HG03097 (cell line): Measurements from ENCODE around the gene RGS3.
"Not testable (repeated sequence)": the region's sequence is repeated elsewhere in the genome, so short reads cannot be mapped to it uniquely, and the experiment has no call there.

Source experiments
- ATAC-seq: cut with Tn5 transposase; IDR thresholded peaks from one replicate; pipeline ENCODE4 v1.9.1; 2021; ENCODE audit not compliant: unreplicated experiment, low FRiP score

RGS3 gene

DNA sequence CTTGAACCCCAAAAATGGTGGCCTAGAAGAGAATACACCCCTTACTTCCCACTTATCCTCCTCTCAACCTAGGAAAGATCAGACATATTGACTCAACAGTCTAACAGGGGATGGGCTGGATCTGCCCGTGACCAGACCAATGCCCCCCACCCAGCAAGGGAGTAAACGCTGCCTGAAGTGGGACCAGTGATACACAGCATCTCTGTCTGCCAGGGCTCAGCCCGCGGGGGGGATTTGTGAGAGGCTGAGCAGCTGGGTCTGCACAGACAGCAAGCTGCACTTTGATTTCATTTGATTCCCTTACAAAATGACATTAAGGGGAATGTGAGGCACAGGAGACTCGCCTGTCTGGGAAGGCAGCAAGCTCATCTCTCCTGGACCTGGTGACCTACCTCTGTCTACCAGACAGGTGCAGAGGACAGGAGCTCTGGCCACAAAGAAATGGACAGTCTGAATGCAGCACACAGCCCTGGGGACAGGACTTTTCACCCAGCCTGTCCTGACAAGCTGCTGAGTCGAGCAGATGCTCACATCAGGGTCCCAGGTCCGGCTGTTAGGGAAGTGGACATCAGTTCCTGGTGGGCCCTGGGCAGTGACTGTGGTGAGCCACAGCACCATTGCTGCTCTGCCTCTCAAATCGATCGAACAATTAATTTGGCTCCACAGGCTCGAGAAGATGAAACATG, 79.9 kb downstream of the RGS3 start:
- no peak for ATAC-seq

DNA sequence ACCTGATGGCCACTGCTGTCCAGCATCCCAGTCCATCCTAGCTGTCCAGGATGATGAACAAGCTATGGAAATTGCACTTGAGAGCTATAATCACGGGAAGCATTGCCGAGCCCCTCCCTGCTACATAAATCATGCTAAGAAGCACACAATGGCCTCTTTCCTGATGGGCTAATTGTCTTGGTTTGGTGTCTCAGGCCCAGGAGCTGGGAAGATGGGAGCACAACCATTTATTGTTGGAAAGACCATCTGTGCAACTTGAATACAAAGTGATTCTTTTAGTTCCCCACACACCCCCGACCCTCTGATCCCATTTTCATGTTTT, 80.4 kb downstream of the RGS3 start:
- no peak for ATAC-seq

DNA sequence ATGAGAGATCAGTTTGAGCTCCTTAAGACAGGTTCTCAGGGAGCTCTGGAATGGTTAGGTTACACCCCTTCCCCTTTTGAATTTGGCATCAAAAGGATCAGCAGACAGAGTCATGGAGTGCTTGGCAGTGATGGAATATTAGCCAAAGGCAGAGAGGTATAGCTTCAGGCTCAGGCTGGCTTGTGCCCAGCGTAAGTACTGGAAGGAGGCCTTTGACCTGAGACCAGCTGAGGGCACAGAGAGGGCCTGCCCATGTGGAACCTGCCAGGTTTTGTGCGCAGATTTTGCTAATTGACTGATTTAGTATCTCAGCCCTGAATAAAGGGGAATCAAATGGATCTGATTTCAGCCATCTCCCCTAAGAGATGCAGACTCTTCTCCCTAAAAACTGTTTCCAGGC, 81.5 kb downstream of the RGS3 start:
- ATAC-seq, result no peak

DNA sequence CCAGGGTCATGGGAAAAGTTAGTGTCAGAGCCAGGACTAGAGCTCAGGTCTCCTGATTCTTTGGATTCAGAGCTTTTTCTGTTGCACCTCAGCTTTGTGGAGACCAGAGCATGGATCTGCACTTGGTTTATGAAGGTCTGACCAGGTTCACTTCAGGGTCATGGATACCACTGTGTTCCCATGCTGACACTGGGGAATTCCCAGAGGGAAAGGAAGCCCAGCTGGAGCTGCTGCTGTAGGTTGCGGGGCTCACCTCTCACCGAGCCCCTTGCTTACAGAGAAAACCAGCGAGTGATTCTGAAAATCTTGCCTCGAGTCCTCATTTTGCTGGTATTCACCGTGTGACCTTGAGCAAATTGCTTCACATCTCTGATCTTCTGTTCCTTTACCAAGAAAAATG, 83.0 kb downstream of the RGS3 start:
- ATAC-seq, result no peak

DNA sequence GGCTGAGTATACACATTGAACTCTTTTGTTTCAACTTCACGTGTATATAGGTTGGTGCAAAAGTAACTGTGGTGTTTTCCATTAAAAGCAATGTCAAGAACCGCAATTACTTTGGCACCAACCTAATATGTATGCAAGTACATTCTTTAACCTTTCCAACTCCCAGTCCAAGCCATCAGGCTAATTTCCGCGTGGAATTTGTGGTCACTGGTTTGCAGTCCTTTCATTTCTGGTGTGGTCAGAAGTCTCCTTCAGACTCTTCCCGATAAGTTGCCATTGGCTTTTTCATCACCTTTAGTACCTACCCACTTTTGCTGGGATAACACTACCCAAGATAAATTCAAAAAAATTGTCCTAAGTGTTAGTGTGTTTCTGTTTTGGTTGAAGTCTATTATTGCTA, 84.0 kb downstream of the RGS3 start:
- ATAC-seq, result no peak

DNA sequence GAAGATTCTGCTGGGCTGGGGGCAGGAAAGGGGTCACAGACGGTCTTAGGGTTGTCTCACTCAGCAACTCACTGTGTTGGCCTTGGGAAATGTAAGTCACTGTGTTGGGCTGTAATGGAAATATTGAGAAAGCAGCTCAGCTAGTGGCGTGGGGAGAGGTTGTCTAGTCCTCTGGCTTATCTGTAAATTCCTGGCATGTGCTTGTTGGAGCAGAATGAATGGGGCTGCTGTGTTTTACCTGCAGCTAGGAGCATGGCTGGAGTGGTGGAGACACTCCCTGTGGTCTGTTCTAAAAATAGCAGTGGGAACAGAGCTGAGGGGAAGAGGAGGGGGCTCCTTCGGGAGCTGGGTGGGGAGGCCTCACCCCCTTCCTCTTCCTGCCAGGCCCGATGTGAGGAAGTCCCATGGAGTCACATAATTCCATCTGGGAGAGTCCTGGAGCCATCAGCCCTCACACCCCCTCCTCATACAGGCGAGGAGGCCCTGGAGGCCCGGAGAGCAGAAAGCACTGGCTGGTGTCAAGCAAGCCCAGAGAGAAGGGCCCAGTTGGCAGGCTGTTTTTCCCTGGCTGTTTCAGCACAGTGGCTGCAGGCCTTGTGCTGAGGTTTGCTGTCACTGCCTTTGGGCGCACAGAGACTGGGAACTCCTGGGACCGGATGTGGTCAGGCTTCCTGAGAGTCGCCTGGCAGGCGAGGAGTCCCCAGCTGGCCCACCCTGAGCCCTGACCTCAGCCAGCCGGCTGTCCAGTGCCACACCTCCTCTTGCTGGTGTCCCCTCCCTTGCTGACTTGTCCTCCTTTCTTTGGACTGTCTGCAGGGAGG, 84.9 kb downstream of the RGS3 start:
- ATAC-seq, result no peak

DNA sequence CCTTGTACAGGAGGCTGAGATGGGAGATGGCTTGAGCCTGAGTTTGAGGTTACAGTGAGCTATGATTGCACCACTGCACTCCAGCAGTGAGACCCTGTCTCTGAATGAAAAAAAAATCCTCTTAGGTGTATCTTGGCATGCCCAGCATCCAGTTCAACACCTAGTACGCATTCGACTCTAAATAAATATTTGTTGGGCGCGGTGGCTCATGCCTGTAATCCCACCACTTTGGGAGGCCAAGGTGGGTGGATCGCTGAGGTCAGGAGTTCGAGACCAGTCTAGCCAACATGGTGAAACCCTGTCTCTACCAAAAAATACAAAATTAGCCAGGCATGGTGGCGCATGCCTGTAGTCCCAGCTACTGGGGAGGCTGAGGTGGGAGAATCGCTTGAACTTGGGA, 86.4 kb downstream of the RGS3 start:
- ATAC-seq, result not testable (repeated sequence)

DNA sequence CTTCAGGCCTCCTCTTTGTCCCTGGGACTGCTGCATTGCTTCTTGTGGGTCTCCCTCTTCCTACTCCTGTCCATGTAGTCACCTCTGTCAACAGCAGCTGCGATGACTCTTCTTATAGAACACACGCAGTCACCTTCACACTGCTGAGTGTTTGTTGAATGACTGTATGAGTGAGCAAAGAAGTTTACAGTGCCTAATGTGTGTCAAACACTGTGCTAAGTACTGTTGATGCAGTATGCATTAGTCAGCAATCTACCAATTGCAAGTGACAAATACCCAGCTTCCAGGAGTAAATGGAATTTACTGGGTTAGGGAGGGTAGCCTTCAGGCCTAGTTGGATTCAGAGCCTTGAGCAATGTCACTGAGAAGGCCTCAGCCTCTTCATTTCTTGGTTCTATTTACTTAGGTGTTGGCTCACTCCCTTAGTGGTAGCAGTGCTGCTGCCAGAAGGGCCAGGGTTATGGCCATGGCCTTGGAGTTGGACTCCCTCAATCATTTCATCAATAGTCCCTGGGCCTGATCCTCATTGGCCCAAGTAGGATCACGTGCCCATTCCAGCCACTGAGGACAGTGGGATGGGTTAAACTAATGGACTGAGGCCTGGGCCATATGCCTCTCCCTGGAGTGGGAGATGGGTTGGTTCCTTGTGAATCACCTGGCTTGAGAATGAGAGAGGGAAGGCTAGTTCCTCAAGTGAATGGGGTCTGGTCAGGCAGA, 93.5 kb downstream of the RGS3 start:
- ATAC-seq, result no peak

DNA sequence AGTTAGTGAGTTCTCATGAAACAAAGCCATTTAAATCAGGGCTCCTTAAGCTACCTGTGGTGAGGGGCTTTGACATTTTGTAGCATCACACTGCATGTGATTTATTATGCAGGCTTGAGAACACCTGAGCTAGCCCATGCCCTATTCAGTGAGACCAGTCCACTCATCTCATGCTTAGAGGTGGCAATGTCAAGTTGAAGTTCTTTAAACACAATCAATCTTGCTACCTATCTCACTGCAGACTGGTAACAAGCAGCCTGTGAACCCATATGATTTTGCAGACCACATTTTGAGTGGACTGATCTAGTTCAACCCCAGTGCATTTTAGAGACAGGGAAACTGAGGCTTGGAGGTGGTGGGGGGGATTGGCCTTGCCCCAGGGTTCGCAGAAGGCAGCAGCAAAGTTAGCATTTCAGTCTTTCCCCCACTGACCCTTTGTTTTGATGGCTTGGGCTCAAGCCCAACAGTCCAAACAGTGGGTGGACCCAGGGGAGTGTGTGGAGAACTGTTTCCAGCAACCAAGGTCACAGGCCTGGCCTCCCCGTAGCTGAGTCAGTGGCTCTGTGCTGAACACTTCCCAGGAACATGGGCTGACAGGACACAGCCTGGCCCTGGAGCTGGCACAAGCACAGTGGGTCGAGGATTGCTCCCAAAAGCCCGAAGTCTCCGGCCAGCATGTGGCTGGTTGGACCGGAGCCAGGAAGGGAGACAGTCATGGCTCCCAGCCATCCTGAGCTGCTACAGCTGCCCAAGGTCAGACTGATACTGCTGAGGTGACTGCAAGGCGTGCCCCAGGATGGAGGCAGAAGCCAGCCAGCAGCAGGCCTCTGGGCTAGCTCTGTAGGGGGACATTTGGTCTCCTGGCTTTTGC, 95.3 kb downstream of the RGS3 start:
- no peak for ATAC-seq

DNA sequence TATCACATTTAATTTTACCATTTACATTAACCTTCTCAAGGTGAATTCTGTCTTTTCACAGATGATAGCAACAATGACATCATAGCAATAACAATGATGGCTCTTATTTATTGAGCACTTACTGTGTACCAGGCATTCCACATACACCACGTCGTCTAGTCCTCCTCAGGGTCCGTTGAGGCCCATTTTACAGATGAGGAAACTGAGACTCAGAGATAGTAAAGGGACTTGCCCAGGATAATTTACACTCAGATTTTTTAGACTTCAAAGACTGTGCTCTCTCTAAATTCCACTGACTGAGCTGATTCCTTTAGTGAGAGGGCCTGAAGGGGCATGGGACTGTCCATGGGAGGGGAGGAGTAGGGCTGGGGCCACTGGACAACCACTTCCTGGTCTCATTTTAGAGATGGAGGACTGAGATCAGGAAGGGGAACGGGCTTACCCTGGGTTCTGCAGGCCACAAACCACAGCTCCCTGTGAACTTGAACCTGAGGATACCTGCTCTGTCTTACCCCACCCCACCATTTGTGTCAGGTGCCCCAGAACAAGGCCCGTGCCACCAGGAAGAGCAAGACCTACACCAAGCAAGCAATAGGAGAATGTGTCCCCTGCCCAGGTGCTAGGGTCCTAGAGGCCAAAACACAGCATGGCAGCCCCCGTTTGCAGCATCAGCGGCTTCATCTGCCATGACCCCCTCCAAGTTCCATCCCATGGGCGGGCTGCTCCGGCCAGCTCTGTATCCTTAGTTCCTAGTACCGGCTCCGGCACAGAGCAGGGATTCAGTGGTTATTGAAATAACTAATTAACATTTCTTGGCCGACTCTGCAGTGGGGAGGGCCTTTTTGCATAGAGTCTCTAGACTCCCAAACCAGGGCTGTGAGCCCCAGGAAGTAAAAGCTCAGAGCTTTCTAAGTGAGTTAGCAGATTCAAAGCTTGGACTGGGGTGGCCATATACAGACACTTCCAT, 96.6 kb downstream of the RGS3 start:
- ATAC-seq, result no peak

DNA sequence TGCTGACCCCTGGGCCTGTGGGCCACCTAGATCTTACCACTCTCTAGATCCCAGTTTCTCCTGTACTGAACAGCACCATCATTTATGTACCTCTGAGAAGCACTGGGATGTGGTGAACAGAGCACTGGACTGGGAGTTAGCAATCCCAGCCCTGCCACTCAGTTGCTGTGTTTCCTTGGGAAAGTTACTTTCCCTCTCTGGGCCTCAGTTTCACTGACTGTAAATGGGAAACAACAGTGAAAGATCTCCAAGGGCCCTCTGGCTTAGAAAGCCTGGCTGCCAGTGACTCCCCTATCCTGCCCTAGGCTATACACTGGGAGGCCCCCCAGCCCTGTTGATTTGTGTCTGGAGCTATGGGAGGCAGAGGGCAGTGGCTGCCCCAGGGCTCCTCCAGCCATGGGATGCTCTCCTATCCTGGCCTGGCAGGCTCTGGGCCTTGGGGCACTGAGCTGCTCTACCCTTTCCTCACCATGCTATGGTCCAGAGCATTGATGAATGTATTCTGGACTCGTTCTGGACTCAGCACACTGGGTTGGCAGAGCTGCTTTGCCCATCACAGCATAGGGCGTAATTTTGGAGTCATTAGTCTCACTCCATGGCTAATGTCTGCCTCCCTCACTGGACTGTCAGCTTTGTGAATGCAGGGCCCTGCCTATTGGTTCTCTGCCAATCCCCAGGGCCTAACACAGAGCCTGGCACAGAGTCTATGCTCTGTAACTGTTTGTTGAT, 99.3 kb downstream of the RGS3 start:
- ATAC-seq, result no peak

DNA sequence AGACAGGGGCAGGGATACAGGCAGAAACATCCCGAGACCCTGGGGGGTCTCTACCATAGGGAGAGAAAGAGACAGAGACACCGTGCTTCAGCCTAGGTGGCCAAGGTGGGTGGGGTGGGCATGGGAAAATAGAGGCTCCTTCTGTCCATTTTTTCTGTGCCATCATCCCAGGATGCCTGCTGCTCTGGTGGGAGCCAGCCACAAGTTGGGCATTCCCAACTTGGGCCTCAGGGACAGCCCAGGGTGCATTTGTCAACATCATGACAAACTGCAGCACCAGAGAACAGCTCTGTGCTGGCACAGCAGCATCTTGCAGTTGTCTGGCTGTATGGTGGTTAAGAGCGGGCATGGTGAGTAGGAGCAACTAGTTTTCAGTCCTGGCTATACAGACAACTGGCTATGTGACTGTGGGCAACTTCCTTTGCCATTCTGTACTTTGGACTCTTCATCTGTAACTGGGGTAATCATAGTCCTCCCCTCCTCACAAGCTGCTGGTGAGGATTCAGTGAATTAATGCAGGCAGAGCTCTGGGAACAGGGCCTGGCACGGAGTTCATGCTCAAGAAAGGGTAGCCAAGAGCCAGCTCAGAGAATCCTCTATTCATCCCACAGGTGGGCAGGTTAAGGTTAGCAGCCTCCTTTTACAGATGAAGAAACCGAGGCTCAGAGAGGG, 100.4 kb downstream of the RGS3 start:
- ATAC-seq, result no peak

DNA sequence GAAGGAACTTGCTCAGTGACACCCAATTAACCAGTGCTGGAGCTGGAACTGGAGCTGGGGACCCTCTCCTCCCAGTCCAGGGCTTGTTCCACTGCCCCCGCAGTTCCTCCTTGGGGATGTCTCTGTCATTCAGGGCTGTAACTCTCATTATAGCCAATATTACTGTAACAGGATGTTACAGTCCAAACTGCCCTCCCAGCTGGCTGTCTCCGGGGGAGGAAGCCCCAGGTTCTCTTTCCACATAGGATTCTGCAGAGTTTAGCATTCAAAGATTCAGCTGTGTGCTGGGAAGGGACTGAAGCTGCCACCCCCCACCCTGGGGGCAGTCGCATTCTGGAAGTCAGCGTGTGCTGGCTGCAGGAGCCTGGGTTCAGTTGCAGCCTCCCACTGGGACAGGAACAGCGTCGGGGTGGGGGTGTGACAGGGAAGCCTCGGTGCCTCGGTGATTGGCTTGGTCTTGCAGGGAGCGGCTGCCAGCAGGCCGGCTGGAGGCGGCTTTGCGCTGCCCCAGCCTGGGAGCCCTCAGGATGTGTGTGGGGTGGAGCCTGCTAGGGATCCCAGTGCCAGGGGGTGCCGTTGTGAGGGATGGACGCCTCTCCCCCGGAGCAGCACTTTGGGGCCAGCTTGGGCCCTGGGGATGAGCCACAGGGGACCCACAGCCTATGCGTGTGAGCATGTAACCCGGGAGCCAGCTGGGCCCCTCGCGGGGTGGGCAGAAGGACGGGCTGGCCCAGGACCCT, 101.1 kb downstream of the RGS3 start:
- ATAC-seq, result no peak

DNA sequence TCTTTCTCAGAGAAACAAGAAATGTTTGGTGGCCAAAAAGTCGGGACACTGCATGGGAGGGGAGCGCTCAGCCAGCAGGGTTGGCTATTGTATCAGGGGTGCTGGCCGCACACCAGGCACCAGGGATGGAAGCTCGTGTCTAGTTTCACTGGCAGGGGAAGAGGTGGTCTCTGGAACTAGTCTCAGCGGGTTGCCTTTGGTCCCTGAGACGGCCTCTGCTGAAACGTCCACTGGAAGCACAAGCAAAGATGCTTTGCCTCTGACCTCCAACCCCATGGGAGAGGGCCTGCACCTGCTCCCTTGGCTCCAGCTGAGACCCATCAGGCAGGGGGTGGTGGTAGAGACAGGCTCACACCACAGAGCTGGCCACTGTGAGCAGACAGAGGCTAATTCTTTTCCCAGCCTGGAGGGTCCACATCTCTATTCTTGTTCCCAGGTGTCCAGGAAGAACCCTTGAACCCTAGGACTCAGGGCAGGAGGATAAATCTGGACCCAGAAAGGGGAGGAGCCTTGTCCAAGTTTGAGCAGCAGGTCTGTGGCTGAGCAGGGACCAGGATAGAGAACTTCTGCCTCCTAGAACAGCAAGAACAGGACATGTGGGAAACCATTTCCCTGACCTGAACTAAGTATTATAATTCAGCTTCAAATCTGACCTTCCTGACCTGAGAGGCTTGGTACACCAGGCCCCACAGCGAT, 102.6 kb downstream of the RGS3 start:
- no peak for ATAC-seq

DNA sequence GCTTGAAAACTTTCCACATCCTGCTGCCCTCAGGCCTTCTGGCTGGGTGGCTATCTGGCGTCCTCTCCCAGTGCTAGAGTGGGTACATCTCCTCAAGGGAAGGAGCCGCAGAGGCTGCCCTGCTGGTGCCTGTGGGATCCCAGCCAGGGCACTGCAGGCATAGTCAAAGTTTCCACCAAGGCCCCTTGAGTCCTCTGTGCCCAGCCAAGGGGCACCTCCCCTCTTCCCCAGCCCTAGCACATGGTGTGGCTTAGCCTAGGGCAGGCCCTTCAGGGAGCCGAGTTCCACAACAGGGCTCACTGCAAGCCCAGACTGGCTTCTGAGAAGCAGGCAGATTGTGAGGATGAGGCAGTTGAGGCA, 103.2 kb downstream of the RGS3 start:
- no peak for ATAC-seq

DNA sequence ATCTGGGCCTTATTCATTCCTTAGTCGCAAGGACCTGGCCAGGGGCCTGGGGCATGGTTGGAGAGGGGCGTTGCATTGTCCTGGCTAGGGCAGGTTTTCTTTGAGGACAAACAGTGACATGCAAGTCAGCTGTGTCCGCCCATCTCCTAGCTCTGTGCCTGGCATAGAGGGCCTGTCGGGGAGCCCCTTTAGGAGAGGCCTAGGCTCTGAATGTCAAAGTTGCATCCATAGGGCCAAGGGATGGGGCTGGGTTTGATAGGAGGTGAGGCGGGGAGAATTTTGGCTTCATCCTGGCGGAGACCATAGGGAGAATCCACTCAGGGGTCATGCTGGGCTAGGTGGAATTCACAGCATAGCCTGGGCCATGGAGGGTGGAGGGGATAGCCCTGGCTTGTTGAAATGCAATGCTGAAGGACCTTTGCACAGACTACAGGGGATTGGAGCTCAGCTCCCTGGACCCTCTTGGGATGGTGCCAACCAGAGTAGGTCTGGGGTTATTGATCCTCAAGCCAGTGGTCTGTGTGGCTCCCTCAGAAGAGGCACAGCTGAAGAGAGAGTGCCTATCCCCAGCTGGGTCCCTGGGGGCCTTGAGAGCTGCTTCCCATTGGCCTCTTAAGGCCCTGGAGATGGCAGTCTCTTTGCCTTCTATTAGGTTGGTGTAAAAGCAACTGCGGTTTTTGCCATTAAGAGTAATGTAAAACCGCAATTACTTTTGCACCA, 104.0 kb downstream of the RGS3 start:
- ATAC-seq, result no peak

DNA sequence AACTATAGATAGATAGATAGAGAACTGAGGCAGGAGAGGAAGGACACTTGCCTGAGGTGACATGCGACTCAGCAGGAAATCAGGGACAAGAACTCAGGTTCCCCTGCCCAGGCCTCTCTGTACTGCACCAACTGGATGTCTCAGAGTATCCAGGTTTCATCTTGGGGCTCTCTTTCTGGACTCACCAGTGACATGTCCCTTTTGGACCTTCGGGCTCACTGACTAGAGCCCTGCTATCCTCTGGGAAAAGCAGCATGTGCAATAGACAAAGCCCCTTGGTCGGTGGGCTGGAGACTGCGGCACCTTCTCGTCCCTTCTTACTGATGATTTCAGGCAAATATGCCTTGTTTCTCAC, 104.5 kb downstream of the RGS3 start:
- no peak for ATAC-seq
